Measurements from ENCODE around the gene EEFSEC. TPM values are rescaled to one million over a fixed set of nuclear protein-coding genes. Genes with fewer than 3 reads are reported as not detected.

The EEFSEC gene
- total and polyA plus RNA-seq, 2 of the 8 experiments (the other 6 are each of a cell fraction or from before 2014, with no cell fraction given), result 13.1 to 19.8 TPM

DNA sequence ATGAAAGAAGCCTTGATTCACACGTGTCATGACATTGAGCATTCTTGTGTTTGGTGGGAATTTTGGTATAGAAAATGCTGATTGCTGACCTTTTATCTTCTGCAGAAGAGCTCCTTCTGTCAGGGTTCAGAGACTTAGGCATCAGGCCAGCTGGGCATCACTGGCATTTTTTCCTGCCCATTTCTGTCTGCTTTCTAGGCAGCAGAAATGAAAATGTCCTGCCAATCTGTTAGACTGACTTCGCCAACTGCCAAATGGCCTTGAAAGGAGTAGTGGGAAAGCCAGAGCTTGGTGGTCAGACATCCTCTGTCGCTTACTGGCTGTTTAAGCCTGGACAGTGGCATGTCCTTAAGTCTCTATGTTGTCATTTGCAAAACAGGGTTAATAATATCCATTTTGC is 57.4 kb downstream of the EEFSEC start (continued):
- TF ChIP-seq, protein P1, sequence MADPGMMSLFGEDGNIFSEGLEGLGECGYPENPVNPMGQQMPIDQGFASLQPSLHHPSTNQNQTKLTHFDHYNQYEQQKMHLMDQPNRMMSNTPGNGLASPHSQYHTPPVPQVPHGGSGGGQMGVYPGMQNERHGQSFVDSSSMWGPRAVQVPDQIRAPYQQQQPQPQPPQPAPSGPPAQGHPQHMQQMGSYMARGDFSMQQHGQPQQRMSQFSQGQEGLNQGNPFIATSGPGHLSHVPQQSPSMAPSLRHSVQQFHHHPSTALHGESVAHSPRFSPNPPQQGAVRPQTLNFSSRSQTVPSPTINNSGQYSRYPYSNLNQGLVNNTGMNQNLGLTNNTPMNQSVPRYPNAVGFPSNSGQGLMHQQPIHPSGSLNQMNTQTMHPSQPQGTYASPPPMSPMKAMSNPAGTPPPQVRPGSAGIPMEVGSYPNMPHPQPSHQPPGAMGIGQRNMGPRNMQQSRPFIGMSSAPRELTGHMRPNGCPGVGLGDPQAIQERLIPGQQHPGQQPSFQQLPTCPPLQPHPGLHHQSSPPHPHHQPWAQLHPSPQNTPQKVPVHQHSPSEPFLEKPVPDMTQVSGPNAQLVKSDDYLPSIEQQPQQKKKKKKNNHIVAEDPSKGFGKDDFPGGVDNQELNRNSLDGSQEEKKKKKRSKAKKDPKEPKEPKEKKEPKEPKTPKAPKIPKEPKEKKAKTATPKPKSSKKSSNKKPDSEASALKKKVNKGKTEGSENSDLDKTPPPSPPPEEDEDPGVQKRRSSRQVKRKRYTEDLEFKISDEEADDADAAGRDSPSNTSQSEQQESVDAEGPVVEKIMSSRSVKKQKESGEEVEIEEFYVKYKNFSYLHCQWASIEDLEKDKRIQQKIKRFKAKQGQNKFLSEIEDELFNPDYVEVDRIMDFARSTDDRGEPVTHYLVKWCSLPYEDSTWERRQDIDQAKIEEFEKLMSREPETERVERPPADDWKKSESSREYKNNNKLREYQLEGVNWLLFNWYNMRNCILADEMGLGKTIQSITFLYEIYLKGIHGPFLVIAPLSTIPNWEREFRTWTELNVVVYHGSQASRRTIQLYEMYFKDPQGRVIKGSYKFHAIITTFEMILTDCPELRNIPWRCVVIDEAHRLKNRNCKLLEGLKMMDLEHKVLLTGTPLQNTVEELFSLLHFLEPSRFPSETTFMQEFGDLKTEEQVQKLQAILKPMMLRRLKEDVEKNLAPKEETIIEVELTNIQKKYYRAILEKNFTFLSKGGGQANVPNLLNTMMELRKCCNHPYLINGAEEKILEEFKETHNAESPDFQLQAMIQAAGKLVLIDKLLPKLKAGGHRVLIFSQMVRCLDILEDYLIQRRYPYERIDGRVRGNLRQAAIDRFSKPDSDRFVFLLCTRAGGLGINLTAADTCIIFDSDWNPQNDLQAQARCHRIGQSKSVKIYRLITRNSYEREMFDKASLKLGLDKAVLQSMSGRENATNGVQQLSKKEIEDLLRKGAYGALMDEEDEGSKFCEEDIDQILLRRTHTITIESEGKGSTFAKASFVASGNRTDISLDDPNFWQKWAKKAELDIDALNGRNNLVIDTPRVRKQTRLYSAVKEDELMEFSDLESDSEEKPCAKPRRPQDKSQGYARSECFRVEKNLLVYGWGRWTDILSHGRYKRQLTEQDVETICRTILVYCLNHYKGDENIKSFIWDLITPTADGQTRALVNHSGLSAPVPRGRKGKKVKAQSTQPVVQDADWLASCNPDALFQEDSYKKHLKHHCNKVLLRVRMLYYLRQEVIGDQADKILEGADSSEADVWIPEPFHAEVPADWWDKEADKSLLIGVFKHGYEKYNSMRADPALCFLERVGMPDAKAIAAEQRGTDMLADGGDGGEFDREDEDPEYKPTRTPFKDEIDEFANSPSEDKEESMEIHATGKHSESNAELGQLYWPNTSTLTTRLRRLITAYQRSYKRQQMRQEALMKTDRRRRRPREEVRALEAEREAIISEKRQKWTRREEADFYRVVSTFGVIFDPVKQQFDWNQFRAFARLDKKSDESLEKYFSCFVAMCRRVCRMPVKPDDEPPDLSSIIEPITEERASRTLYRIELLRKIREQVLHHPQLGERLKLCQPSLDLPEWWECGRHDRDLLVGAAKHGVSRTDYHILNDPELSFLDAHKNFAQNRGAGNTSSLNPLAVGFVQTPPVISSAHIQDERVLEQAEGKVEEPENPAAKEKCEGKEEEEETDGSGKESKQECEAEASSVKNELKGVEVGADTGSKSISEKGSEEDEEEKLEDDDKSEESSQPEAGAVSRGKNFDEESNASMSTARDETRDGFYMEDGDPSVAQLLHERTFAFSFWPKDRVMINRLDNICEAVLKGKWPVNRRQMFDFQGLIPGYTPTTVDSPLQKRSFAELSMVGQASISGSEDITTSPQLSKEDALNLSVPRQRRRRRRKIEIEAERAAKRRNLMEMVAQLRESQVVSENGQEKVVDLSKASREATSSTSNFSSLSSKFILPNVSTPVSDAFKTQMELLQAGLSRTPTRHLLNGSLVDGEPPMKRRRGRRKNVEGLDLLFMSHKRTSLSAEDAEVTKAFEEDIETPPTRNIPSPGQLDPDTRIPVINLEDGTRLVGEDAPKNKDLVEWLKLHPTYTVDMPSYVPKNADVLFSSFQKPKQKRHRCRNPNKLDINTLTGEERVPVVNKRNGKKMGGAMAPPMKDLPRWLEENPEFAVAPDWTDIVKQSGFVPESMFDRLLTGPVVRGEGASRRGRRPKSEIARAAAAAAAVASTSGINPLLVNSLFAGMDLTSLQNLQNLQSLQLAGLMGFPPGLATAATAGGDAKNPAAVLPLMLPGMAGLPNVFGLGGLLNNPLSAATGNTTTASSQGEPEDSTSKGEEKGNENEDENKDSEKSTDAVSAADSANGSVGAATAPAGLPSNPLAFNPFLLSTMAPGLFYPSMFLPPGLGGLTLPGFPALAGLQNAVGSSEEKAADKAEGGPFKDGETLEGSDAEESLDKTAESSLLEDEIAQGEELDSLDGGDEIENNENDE (IDR thresholded peaks at IDR 0.05; ENCODE audit: insufficient replicate concordance, low read length), result no peak
- TF ChIP-seq RBBP5 (IDR thresholded peaks at IDR 0.05; ENCODE audit: borderline replicate concordance, low read depth, low read length) (no peak), GTF2F1 (IDR thresholded peaks at IDR 0.05; ENCODE audit: borderline replicate concordance, low read depth, low read length) (no peak), HDAC6 (IDR thresholded peaks at IDR 0.05; ENCODE audit: low read depth, low read length) (no peak), POLR2AphosphoS5 (IDR thresholded peaks at IDR 0.05; ENCODE audit: low read depth, low read length) (no peak), TAF7 (optimal IDR thresholded peaks at IDR 0.05; ENCODE audit: borderline replicate concordance, low read depth, low read length) (no peak), CHD1 (IDR thresholded peaks at IDR 0.05; ENCODE audit: low read depth, low read length) (no peak), JUND (IDR thresholded peaks at IDR 0.05; ENCODE audit: low read length) (no peak), HDAC2 (IDR thresholded peaks at IDR 0.05; ENCODE audit: borderline replicate concordance in 1 of 2, low read depth in 2 of 2, low read length in 2 of 2) (no peak), TBP (IDR thresholded peaks at IDR 0.05; ENCODE audit: low read depth, low read length) (no peak)
- TF ChIP-seq, protein P2, sequence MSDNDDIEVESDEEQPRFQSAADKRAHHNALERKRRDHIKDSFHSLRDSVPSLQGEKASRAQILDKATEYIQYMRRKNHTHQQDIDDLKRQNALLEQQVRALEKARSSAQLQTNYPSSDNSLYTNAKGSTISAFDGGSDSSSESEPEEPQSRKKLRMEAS (IDR thresholded peaks at IDR 0.05), result no peak
